Inflammatory macrophage treated with lipopolysaccharide for 1 hour (primary cell): ENCODE results near the gene FNBP1.
A peak's percentile ranks its signal among the peaks of the same experiment; 100 is the strongest.
"Not testable (repeated sequence)": the region's sequence is repeated elsewhere in the genome, so short reads cannot be mapped to it uniquely, and the experiment has no call there.

Experiments
- DNase-seq, 2 donors: peaks; one replicate each; pipeline ENCODE4 v3.0.0-alpha.2; 2020 to 2022

The FNBP1 gene

DNA sequence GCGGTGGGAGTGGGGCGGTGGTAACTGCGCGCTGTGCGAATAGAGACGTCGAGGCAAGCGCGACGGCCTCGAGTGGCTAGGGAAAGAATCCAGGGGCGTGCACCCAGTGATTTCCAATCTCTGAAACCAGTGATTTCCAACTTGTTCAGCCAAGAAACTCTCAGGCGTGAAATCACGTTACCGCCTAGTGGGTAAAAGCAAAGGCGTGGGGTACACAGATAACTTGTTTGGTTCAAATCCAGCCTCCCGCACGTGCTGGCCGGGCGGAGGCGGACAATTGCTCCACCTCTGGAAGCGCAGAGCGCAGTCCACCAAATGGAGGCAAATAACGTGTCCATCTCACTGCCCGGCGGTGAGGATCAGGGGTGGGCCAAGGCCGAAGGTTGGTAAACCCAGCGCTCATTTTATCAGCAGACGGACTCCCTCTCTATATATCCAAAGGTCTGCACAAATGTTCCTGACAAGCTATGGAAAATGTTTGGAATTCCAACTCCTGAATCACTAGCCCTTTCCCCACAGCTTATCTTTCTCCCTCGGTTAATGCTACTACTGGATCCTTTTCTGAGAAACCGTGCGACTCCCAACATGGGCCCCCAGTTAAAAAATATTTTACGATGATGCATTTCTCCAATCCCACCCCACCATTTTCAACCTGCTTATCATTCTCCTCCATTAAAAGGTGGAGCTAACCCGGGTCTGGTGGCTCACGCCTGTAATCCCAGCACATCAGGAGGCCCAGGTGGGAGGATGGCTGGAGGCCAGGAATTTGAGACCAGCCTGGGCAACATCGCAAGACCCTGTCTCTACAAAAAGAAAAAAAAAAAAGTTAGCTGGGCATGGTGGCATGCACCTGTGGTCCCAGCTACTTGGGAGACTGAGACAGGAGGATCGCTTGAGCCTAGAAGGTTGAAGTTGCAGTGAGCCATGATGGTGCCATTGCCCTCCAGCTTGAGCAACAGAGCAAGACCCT, 950 bp upstream of the FNBP1 start:
- peak in 1 of 2 donors; percentile 31 for DNase-seq

GRCh38 chr9:130042406-130042884, 544 bp downstream of the FNBP1 start:
- no peak for DNase-seq

DNA sequence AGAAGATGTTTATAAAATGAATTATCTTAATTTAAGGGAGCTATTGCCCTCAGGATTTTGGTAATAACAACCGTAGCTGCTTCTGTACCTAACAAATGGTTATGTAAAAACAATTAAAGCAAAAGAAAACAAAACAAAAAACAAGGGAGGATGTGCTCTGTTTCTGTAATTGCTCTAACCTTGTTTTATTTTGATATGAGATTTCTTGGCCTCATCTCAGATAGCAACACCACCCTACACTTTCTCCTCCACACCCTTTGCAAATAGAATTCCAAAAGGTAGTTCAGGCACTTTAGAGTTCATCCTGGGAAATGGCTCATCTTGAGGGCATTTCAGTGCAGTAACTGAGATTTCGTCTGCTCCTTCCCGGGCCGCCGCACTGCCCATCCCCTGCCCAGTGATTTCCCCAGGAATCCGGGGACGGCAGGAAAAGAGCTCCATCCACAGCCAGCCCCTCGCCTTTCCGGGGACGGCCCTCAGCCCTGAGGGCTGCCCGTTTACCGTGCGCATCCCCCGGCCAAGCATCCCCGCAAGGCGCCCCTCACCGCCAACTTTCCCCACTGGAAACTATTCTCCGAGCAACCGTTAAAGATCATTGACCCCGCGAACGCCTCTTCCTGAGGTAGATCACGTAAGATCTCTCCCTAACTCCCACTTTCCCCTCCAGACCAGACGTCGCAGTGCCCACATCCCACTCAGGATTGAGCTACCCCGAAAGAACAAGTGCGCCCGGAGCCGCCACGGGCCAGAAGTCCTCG, 1.2 kb downstream of the FNBP1 start:
- DNase-seq: peak in 1 of 2 donors; percentile 29

- DNase-seq: peak in 1 of 2 donors; percentile 42
Measured at GRCh38 chr9:130040984-130041647, 1.9 kb downstream of the FNBP1 start.

DNA sequence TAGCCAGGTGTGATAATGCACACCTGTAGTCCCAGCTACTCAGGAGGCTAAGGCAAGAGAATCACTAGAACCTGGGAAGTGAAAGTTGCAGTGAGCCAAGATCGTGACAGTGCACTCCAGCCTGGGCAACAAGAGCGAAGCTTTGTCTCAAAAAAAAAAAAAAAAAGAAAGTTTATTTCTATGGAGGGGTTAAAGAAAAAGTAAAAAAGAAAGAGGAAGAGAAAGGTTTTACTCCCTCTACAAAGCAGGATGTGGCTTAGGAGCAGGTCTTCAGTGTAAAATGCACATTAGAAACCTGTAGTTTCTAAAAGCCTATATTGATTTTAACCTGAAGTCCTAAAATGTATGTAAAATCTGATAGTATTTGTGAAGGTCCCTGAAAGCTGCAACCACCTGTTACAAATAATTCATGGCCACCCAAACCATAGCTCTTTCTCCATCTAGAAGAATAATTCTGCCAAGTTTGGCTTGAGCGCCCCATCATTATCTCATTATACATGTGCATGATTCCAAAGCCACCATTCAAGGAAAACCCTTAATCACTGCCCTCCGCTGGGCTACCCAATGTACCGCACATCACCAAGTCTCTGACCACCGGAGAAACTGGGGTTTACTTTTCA, 3.4 kb downstream of the FNBP1 start:
- DNase-seq: no peak

GRCh38 chr9:130036099-130036498, 6.9 kb downstream of the FNBP1 start:
- peak; percentile 65 to 71 for DNase-seq

- peak; percentile 66 to 69 for DNase-seq
Measured at GRCh38 chr9:130034570-130034969, 8.4 kb downstream of the FNBP1 start.

DNA sequence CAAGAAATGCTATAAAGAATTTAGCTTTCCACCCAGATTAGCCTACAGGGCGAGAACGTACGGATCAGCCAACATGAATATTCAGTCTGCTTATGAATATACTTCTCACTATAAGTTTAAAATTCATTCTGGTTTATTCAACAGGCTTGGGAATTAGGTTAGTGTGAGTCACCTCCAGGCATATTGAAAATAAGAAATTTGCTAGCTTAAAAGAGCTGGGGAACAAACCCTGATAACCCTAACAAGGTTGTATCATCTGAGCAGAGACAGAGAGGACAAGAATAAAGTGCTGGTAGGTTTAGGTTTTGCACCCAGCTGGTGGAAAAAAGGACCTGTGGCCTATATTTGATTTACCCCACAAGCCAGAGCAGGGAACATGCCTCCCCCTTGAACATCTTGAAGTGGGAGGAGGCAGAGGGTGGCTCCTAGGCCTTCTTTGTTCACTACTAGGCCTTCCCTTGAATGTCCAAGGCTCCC, 12.3 kb downstream of the FNBP1 start:
- DNase-seq: no peak

- no peak for DNase-seq
Measured at GRCh38 chr9:130029223-130029973, 13.6 kb downstream of the FNBP1 start.

DNA sequence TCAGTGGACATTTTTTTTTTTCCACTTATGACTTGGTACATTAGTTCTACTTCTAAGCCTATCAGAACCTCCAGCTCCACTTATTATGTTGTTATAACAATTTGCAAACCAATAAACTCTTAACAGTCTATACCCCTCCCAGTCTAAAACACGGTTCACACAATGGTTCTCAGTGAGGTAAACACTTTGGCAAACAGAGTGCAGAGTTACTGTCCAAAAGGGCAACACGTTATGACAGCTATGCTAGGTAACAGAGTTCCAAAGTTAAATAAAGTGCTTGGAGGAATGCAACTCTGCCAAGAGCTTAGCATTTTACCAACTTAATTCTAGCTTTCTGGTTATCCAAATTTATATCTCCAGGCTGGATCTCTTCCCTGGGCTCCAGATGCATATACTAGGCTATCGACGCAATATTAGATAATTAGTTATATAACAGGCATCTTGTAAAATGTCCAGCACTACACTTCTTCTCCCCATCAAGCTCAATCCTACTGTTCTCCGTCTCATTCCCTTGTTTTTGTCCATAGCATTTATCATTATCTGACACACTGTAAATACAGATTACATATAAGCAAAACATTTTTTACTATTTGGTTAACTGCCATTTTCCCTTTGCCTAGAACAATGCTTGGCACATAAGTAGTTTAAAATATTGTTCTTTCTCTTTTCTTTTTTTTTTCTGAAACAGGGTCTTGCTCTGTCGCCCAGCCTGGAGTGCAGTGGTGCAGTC, 14.3 kb downstream of the FNBP1 start:
- no peak for DNase-seq

- peak; percentile 36 to 67 for DNase-seq
Measured at GRCh38 chr9:130027533-130028365, 15.2 kb downstream of the FNBP1 start.

- DNase-seq: peak; percentile 91 to 95
Measured at GRCh38 chr9:130026583-130027340, 16.2 kb downstream of the FNBP1 start.

DNA sequence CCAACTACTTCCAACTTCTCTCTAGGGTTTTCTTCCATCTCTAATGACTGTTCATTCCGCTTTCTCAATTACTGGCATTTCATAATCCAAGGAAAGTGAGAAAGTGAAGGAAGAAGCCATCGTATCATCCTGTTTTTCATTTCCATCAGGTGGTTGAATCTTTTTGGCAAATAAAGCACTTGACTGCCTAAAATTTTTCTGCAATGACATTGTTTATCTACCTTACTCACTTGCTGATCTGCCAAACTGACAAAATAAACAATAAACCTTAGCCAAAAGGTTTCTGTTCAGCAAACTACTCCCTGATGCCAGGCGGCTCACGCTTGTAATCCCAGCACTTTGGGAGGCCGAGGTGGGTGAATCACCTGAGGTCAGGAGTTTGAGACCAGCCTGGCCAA, 18.4 kb downstream of the FNBP1 start:
- DNase-seq: no peak

- no peak for DNase-seq
Measured at GRCh38 chr9:130023994-130024596, 18.9 kb downstream of the FNBP1 start.

DNA sequence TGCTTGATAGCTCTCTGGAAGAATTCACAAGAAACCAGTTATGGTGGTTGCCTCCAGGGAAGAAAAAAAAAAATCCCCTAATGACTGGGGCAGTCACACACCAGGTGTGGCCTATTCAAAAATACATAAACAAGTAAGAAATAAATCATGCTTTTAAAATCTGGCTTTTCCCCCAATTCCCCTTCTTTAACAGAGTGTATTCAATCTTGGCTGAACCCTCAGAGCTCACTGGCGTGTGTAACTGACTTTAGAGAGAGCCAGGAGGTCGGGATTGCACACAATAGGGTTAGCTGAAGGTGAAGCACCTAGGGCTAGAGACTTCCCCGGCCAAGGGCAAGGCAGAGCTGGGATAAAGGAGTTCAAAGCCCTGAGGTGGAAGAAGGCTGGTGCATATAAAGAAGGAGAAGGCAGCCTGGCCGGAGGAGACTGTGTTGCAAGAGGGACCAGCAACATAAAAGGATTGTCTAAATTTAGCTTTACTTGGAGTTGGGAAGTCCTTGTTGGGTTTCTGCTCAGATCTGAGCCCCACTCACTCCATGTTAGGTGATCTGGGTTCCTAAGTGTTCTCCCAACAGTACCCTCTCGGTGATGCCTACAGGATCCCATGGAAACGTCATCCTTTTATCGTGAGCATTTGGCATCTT, 19.7 kb downstream of the FNBP1 start:
- no peak for DNase-seq

DNA sequence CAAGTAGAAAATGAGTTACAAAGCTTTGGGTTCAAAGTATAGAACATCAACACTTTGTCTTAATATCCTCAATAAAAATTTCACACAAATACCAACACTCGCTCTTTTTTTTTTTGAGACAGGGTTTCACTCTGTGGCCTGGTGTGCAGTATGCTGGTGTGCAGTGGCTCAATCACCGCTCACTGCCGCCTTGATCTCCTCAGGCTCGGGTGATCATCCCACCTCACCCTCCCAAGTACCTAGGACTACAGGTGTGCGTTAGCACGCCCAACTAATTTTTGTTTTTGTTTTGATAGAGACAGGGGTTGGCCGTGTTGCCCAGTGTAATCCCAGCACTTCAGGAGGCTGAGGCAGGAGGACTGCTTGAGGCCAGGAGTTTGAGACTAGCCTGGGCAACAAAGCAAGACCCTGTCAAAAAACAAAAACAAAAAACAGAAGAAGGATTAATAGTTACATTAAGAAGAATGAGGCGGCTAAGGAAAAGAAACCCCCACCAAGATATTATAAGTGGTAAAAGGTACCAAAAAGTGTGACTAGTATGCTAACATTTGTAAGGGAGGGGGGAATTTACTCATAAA, 20.3 kb downstream of the FNBP1 start:
- no peak for DNase-seq

DNA sequence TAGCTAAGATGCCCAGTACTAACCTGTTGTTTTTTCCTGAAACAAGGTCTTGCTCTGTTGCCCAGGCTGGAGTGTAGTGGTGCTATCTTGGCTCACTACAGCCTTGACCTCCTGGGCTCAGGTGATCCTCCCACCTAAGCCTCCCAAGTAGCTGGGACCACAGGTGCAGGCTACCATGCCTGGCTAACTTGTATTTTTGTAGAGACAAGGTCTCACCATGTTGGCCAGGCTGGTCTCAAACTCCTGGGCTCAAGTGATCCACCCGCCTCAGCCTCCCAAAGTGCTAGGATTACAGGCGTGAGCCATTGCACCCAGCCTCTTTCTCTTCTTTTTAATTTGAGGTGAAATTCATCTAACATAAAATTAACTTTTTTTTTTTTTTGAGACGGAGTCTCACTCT, 21.1 kb downstream of the FNBP1 start:
- not testable (repeated sequence) for DNase-seq

DNA sequence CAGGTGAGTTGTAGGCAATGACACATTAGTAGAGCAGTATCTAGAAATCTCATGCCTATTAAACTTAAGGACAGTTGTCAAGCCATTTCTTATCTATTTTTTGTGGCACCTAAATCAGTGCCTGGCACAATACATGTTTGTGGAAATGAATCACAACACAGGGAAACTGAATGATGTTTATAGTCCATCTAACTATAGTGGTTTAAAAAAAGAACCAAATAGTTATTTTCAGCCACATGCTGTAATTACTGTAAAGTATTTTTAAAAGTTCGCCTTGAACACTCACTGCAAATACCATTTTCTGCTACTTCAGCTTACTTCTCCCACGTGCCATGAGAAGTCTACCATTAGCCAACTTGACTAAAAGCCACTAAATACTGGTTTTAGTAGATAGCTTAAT, 21.9 kb downstream of the FNBP1 start:
- DNase-seq: no peak
